ENCODE data around the gene CLCN6. TPM values are rescaled to one million over a fixed set of nuclear protein-coding genes. Genes with fewer than 3 reads are reported as not detected.

Gene CLCN6
- total RNA-seq, 1 donor from 2014 or later: 56.3 TPM

GRCh38 chr1:11841245-11842153 is 35.5 kb downstream of the CLCN6 start:
- Mint-ChIP-seq H3K4me1 (no peaks in the 10 kb centered on the region), H3K36me3 (ENCODE audit: low read depth) (peaks cover 8% of the 10 kb centered on the region), H3K27me3 (ENCODE audit: low read depth) (no peaks in the 10 kb centered on the region), H3K9me3 (no peaks in the 10 kb centered on the region), H3K4me3 (no peak overlapping the region), H3K27ac (ENCODE audit: unreplicated experiment) (no peak overlapping the region)
- TF ChIP-seq CTCF (conservative IDR thresholded peaks at IDR 0.05): no peak
- DNase-seq (ENCODE audit: low read depth, low spot score): no peak

- H3K36me3 Mint-ChIP-seq (ENCODE audit: low read depth): peaks cover 8% of the 10 kb centered on the region
- H3K27me3 Mint-ChIP-seq (ENCODE audit: low read depth): no peaks in the 10 kb centered on the region
- no peak overlapping the region for H3K4me3 Mint-ChIP-seq
- H3K27ac Mint-ChIP-seq (ENCODE audit: unreplicated experiment): no peak overlapping the region
- no peak for DNase-seq (ENCODE audit: low read depth, low spot score)
- no peaks in the 10 kb centered on the region for H3K4me1 Mint-ChIP-seq
- no peaks in the 10 kb centered on the region for H3K9me3 Mint-ChIP-seq
- no peak for TF ChIP-seq CTCF (conservative IDR thresholded peaks at IDR 0.05)
Observed at GRCh38 chr1:11842154-11843041, 36.4 kb downstream of the CLCN6 start.

GRCh38 chr1:11845641-11846335 is 39.8 kb downstream of the CLCN6 start:
- no peak overlapping the region for H3K27ac Mint-ChIP-seq (ENCODE audit: unreplicated experiment)
- H3K4me3 Mint-ChIP-seq: no peak overlapping the region
- no peak for TF ChIP-seq CTCF (conservative IDR thresholded peaks at IDR 0.05)
- no peaks in the 10 kb centered on the region for H3K9me3 Mint-ChIP-seq
- peaks cover 10% of the 10 kb centered on the region for H3K36me3 Mint-ChIP-seq (ENCODE audit: low read depth)
- H3K4me1 Mint-ChIP-seq: no peaks in the 10 kb centered on the region
- DNase-seq (ENCODE audit: low read depth, low spot score): no peak
- H3K27me3 Mint-ChIP-seq (ENCODE audit: low read depth): peaks cover 3% of the 10 kb centered on the region

GRCh38 chr1:11847667-11848372 is 41.8 kb downstream of the CLCN6 start, which contains the start of gene NPPA:
TSS of gene NPPA (minus strand) at chr1:11847783. CDS start at chr1:11847684, 99 bp downstream.
- H3K4me3 Mint-ChIP-seq: no peak within 1 kb of the TSS
- H3K27me3 Mint-ChIP-seq (ENCODE audit: low read depth): peaks cover 7% of the 10 kb centered on the region
- H3K36me3 Mint-ChIP-seq (ENCODE audit: low read depth): peaks cover 10% of the 10 kb centered on the region
- no peak within 1 kb of the TSS for H3K27ac Mint-ChIP-seq (ENCODE audit: unreplicated experiment)
- H3K9me3 Mint-ChIP-seq: no peaks in the 10 kb centered on the region
- peaks cover 2% of the 10 kb centered on the region for H3K4me1 Mint-ChIP-seq
- no peak for TF ChIP-seq CTCF (conservative IDR thresholded peaks at IDR 0.05)
- DNase-seq (ENCODE audit: low read depth, low spot score): no peak

- no peak for TF ChIP-seq CTCF (conservative IDR thresholded peaks at IDR 0.05)
- DNase-seq (ENCODE audit: low read depth, low spot score): no peak
- no peak overlapping the region for H3K4me3 Mint-ChIP-seq
- H3K27me3 Mint-ChIP-seq (ENCODE audit: low read depth): peaks cover 11% of the 10 kb centered on the region
- no peak overlapping the region for H3K27ac Mint-ChIP-seq (ENCODE audit: unreplicated experiment)
- H3K36me3 Mint-ChIP-seq (ENCODE audit: low read depth): peaks cover 10% of the 10 kb centered on the region
- peaks cover 4% of the 10 kb centered on the region for H3K4me1 Mint-ChIP-seq
- H3K9me3 Mint-ChIP-seq: no peaks in the 10 kb centered on the region
Observed at GRCh38 chr1:11848373-11848700, 42.3 kb downstream of the CLCN6 start.

Data from neural crest cell (in vitro differentiated cells).